ENCODE results near the gene RSPH1.

Gene RSPH1

GRCh38 chr21:42496120-42496838, at the start of gene RSPH1:
Gene RSPH1, minus strand, starts transcription at chr21:42496224. Its CDS starts 38 bp downstream, at chr21:42496186.
- peak; percentile 99 for DNase-seq (ENCODE audit: low read depth)
- H3K4me3 ChIP-seq (ENCODE audit: low read depth, low read length), result peak within 1 kb of the TSS; percentile 94
- peak; percentile 1 for TF ChIP-seq CTCF (IDR thresholded peaks at IDR 0.05; ENCODE audit: insufficient read depth, low read depth, low read length, missing control alignments)

- no peak for TF ChIP-seq CTCF (IDR thresholded peaks at IDR 0.05; ENCODE audit: insufficient read depth, low read depth, low read length, missing control alignments)
These were observed 49.7 kb upstream of the RSPH1 start for GRCh38 chr21:42545745-42546144.

DNA sequence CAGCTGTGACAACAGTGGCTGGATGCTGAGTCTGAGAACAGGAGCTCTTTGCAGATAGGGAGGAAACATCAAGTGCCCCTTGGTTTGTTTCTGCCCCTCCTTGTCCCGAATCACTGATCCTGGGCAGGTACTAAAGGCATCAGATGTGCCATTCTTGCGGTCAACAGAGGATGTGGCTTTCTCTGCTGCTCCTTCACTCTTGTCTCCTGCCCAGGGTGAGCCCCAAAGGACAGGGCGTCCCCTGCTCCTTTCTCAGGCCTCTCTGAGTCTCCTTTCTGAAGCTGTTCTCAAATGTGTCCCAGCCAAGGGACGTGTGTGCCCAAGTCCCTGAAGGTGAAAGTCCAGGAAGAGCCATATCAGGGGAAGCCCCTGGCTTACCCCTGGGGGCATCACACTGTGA, 49.3 kb upstream of the RSPH1 start:
- TF ChIP-seq CTCF (IDR thresholded peaks at IDR 0.05; ENCODE audit: insufficient read depth, low read depth, low read length, missing control alignments), result no peak
- peak; percentile 37 for DNase-seq (ENCODE audit: low read depth)
- no peak overlapping the region for H3K4me3 ChIP-seq (ENCODE audit: low read depth, low read length)

More at GRCh38 chr21:42545745-42546144, 49.7 kb upstream of the RSPH1 start:
- no peak for DNase-seq (ENCODE audit: low read depth)
- no peak overlapping the region for H3K4me3 ChIP-seq (ENCODE audit: low read depth, low read length)

DNA sequence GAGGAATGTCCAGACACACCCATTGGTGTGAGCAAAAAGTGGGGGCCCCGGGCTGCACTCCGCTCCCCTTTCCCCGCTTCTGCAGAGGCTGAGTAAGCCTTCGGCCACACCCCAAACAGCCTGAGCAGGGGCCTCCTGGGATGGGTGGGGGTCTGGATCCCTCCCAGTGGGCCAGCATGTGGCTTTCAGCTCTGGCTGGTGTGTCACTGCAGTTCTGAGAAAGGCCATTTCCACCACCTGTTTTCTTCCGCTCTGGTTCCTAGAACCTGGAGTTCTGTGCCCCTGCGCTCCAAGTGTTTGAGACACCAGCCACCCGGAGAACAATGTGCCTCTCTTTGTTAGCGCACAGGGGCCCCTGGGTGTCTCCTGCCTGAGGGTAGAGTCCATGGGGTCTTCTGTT, 48.5 kb upstream of the RSPH1 start:
- TF ChIP-seq CTCF (IDR thresholded peaks at IDR 0.05; ENCODE audit: insufficient read depth, low read depth, low read length, missing control alignments), result no peak
- H3K4me3 ChIP-seq (ENCODE audit: low read depth, low read length), result no peak overlapping the region
- no peak for DNase-seq (ENCODE audit: low read depth)

DNA sequence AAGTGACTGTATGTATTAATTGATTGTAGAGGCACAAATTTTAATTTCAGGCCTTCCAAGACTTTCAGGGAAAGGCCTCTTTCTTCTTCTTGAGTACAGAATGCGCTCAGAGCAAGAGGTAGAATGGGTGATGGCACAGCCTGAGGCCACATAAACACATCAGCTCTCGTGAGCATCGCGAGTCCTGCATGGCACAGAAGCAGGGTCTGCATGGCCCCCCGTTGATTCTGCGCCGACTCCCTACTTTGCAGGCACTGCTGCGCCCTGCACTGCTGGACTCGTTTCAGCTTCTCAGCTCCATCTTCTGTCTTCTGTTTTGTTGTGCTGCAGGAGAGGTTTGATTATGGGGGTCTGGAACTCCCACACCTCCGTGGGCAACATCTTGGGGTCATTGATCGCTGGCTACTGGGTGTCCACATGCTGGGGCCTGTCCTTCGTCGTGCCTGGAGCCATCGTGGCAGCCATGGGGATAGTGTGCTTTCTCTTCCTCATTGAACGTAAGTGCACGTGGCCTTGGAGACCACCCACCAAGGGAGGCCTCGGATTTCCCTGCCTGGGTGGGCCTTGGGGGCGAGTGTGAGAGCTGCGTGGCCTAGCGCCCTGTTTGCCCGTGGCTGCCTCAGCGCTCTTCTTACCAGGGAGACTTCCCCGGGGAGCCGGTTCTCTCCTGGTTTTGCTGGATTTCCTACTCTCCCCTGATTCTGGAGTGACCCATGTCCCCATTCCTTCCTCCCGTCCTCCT, 47.3 kb upstream of the RSPH1 start:
- no peak overlapping the region for H3K4me3 ChIP-seq (ENCODE audit: low read depth, low read length)
- no peak for TF ChIP-seq CTCF (IDR thresholded peaks at IDR 0.05; ENCODE audit: insufficient read depth, low read depth, low read length, missing control alignments)
- no peak for DNase-seq (ENCODE audit: low read depth)

- no peak for TF ChIP-seq CTCF (IDR thresholded peaks at IDR 0.05; ENCODE audit: insufficient read depth, low read depth, low read length, missing control alignments)
- no peak for DNase-seq (ENCODE audit: low read depth)
- no peak overlapping the region for H3K4me3 ChIP-seq (ENCODE audit: low read depth, low read length)
These were observed 46.6 kb upstream of the RSPH1 start for GRCh38 chr21:42542596-42542995.

All from GM12865 (cell line).